ENCODE measurements around the gene SNAP23.

Gene SNAP23

GRCh38 chr15:42575188-42576039 lies 80.0 kb downstream of the SNAP23 start, which contains the start of gene STARD9:
TSS of gene STARD9 (plus strand) at chr15:42575606. CDS start at chr15:42575716, 110 bp downstream.
- DNase-seq = peak; percentile 95 to 97

- no peak for DNase-seq
Observed at GRCh38 chr15:42576040-42576594, 80.7 kb downstream of the SNAP23 start.

- DNase-seq = no peak
Observed at GRCh38 chr15:42576776-42577175, 81.3 kb downstream of the SNAP23 start.

DNA sequence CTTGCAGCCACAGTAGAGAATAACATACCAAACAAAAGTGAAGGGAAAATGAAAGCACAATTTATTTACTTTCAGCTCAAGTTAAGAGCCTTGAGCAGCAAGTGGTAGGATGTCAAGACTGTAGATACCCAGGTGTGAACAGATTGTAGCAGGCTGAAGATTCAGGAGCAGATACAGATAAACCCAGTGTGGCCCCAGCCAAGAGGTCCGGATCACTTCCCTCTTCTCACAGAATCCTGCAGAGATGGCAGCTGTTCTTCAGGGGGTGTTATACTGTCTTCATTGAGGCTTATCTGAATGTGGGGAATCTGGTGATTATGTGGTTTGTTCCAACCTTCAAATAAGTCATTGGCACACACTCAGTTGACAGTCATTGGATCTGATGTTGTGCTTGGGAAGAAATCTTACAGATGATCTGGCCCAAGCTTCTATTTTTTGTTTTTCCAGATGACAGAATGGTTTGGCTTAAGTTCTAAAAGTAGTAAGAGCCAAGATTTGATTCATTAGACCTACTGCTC lies 82.1 kb downstream of the SNAP23 start:
- no peak for DNase-seq

DNA sequence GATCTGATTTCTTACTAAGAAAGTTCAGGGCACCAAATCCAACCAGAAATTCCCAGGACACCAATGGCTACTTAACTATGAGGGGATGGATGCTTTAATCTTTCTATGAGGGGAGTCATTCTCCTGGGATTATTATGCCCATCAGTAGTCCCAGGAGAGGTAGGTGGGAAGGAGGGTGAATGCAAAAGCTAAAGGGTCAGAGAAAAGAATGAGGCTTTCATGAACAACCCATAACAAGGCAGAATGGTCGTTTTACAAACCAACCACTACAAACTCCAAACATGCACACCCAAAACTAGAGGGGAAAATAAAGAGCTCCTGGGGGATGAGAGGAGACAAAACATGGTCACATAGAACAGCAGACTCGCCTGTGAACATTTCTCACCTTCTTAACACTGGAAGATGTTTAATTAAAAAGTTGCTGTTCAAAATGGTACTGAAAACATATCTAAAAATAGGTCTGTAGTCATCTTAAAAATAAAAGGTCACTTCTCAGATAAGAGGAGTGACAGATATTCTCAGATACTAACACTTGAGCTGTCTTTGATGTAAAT lies 83.6 kb downstream of the SNAP23 start:
- no peak for DNase-seq

DNA sequence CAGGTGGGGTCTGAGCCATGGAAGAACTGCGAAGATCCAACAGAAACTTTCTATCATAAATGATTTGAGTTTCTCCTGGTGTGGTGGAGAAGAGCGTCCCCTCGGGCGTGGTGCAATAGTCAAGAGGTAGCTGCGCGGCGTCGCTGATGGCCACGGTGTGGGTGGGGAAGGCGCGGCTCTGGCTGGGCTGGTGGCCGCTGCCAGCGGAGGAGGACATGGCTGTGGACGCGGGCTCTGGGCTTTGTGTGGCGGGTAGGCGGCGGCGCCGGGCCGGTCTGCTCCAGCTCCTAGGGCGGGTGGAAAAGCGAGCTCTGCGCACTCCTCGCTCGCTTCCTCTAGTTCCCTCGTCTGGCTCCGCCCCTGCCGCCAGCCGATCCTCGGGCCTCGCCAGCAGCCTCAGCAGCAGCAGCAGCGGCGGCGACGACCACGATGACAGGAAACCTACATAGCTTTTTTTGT lies 85.9 kb downstream of the SNAP23 start:
- peak; percentile 75 to 83 for DNase-seq
